SK-N-SH (cell line): ENCODE measurements around the gene WEE1. TPM values are rescaled to one million over a fixed set of nuclear protein-coding genes. Genes with fewer than 3 reads are reported as not detected.
A peak's percentile ranks its signal among the peaks of the same experiment; 100 is the strongest.

ENCODE experiments used
- CTCF ChIA-PET: fragments of 300-600, 350-600 bp; formaldehyde crosslinking; extraction: SDS; loops from one replicate; lab custom pipeline; 2021; lab: Yijun Ruan, JAX
- POLR2A ChIA-PET: fragments of 350-600 bp; sonication (Branson Sonifier 250); formaldehyde crosslinking; extraction: SDS; loops from one replicate; lab custom pipeline; 2020; ENCODE audit warnings: antibody characterized with exemption, inconsistent platforms; lab: Yijun Ruan, JAX
- DNase-seq: peaks from one replicate; pipeline ENCODE4 v3.0.0; 2012
- H2AFZ ChIP-seq: fragments of 200-600 bp; sonication (generic); 2 replicates; pipeline ENCODE4 v1.8.1; 2016; ENCODE audit warnings: antibody characterized with exemption, mild to moderate bottlenecking, low read depth
- H3F3A ChIP-seq: fragments of 200-600 bp; sonication (generic); replicated peaks from 2 replicates; pipeline ENCODE3; 2016; ENCODE audit warnings: antibody characterized with exemption, mild to moderate bottlenecking; ENCODE audit not compliant: insufficient read depth
- H3K27ac ChIP-seq, 2 experiments: fragments of 200-500 bp in 1 of 2; fragments of 200-600 bp in 1 of 2; sonication (Bioruptor generic) in 1 of 2; sonication (generic), shearing (Covaris generic) in 1 of 2; 2 replicates each; pipeline versions ENCODE4 v1.5.1 to v1.6.1; 2014 to 2016; ENCODE audit warnings: low read depth in 2 of 2, inconsistent platforms in 1 of 2, low read length in 1 of 2, mild to moderate bottlenecking in 1 of 2, mixed read lengths in 1 of 2
- H3K27me3 ChIP-seq: fragments of 200-600 bp; sonication (generic), shearing (Covaris generic); 2 replicates; pipeline ENCODE4 v1.6.1; 2016; ENCODE audit warnings: mixed run types; ENCODE audit not compliant: insufficient read depth
- H3K36me3 ChIP-seq, 2 experiments: fragments of 200-500 bp in 1 of 2; fragments of 200-600 bp in 1 of 2; sonication (Bioruptor generic) in 1 of 2; sonication (generic) in 1 of 2; replicated peaks in 1 of 2; 2 replicates each; pipeline versions ENCODE3 to v1.5.1; 2014 to 2016; ENCODE audit warnings: low read length in 1 of 2, mild to moderate bottlenecking in 1 of 2; ENCODE audit not compliant: insufficient read depth in 2 of 2, control insufficient read depth in 1 of 2
- H3K4me1 ChIP-seq, 2 experiments: fragments of 200-500 bp in 1 of 2; fragments of 200-600 bp in 1 of 2; sonication (Bioruptor generic) in 1 of 2; sonication (generic), shearing (Covaris generic) in 1 of 2; 2 replicates each; pipeline versions ENCODE4 v1.5.1 to v1.6.1; 2014 to 2016; ENCODE audit warnings: low read depth in 1 of 2, low read length in 1 of 2, mixed run types in 1 of 2; ENCODE audit not compliant: insufficient read depth in 2 of 2, control insufficient read depth in 1 of 2
- H3K4me2 ChIP-seq: fragments of 200-600 bp; sonication (generic), shearing (Covaris generic); 2 replicates; pipeline ENCODE4 v1.6.1; 2017; ENCODE audit warnings: mixed run types
- H3K4me3 ChIP-seq, 2 experiments: fragments of 200-500 bp in 1 of 2; fragments of 200-600 bp in 1 of 2; sonication (Bioruptor generic) in 1 of 2; sonication (generic), shearing (Covaris generic) in 1 of 2; 2 replicates each; pipeline versions ENCODE4 v1.5.1 to v1.8.1; 2014 to 2016; ENCODE audit warnings: low read depth in 2 of 2, inconsistent platforms in 1 of 2, low read length in 1 of 2, mild to moderate bottlenecking in 1 of 2, mixed read lengths in 1 of 2, moderate library complexity in 1 of 2
- H3K79me2 ChIP-seq: fragments of 200-600 bp; sonication (generic); 2 replicates; pipeline ENCODE4 v1.8.1; 2017; ENCODE audit warnings: mild to moderate bottlenecking; ENCODE audit not compliant: insufficient read depth
- H3K9ac ChIP-seq: fragments of 200-600 bp; sonication (generic); 2 replicates; pipeline ENCODE4 v1.6.1; 2017; ENCODE audit warnings: mixed run types
- H3K9me2 ChIP-seq: fragments of 200-600 bp; sonication (generic); 2 replicates; pipeline ENCODE4 v1.6.1; 2017; ENCODE audit warnings: mixed run types
- H3K9me3 ChIP-seq: fragments of 200-600 bp; sonication (generic); 2 replicates; pipeline ENCODE4 v1.6.1; 2017; ENCODE audit warnings: mixed run types, mild to moderate bottlenecking, moderate library complexity
- H4K20me1 ChIP-seq: fragments of 200-600 bp; sonication (generic); 2 replicates; pipeline ENCODE4 v1.6.1; 2017; ENCODE audit warnings: mild to moderate bottlenecking, mixed run types; ENCODE audit not compliant: insufficient read depth
- CHD2 ChIP-seq: fragments of 150-350 bp; IDR thresholded peaks from 2 replicates; pipeline ENCODE4 v1.6.1; 2018; ENCODE audit warnings: low read length; ENCODE audit not compliant: partially characterized antibody
- CTCF ChIP-seq: fragments of 200-600 bp; sonication (generic); IDR thresholded peaks from 2 replicates; pipeline ENCODE4 v1.6.1; 2017; ENCODE audit warnings: antibody characterized with exemption, mild to moderate bottlenecking, moderate library complexity
- ELF1 ChIP-seq: IDR thresholded peaks from 2 replicates; pipeline ENCODE4 v1.4.0; 2012
- FOSL2 ChIP-seq: IDR thresholded peaks from 2 replicates; pipeline ENCODE4 v1.4.0; 2012; ENCODE audit warnings: low read depth, mild to moderate bottlenecking, moderate library complexity, borderline replicate concordance
- FOXM1 ChIP-seq: IDR thresholded peaks from 2 replicates; pipeline ENCODE4 v1.4.0; 2012; ENCODE audit warnings: low read depth, mild to moderate bottlenecking
- GABPA ChIP-seq: IDR thresholded peaks from 2 replicates; pipeline ENCODE4 v1.4.0; 2012; ENCODE audit warnings: low read depth, mild to moderate bottlenecking
- GATA2 ChIP-seq: sonication (generic); formaldehyde crosslinking; IDR thresholded peaks from 2 replicates; pipeline ENCODE4 v1.5.0; 2020; ENCODE audit warnings: mild to moderate bottlenecking, missing genetic modification reagents
- IRF3 ChIP-seq: fragments of 150-350 bp; IDR thresholded peaks from 2 replicates; pipeline ENCODE4 v1.6.1; 2016; ENCODE audit warnings: mild to moderate bottlenecking, low read depth, low read length
- JUND ChIP-seq: IDR thresholded peaks from 2 replicates; pipeline ENCODE4 v1.4.0; 2012
- MAX ChIP-seq: IDR thresholded peaks from 2 replicates; pipeline ENCODE4 v1.4.0; 2012; ENCODE audit warnings: low read depth
- MEF2A ChIP-seq: IDR thresholded peaks from 2 replicates; pipeline ENCODE4 v1.4.0; 2012; ENCODE audit warnings: low read depth, borderline replicate concordance
- MXI1 ChIP-seq: IDR thresholded peaks from 2 replicates; pipeline ENCODE4 v1.6.1; 2012; ENCODE audit warnings: mild to moderate bottlenecking, low read depth, low read length, improper control_type of control experiment
- NFIC ChIP-seq: IDR thresholded peaks from 2 replicates; pipeline ENCODE4 v1.4.0; 2012; ENCODE audit warnings: borderline replicate concordance
- NRF1 ChIP-seq: IDR thresholded peaks from 2 replicates; pipeline ENCODE4 v1.6.1; 2012; ENCODE audit warnings: low read depth, mild to moderate bottlenecking, low read length
- POLR2AphosphoS5 ChIP-seq: IDR thresholded peaks from 2 replicates; pipeline ENCODE4 v1.6.1; 2012; ENCODE audit warnings: low read depth, low read length
- RAD21 ChIP-seq: IDR thresholded peaks from 2 replicates; pipeline ENCODE4 v1.6.1; 2012; ENCODE audit warnings: mild to moderate bottlenecking, low read length
- RCOR1 ChIP-seq: fragments of 150-350 bp; IDR thresholded peaks from 2 replicates; pipeline ENCODE4 v1.6.1; 2017; ENCODE audit warnings: antibody characterized with exemption, low read length
- RFX5 ChIP-seq: IDR thresholded peaks from 2 replicates; pipeline ENCODE4 v1.6.1; 2012; ENCODE audit warnings: mild to moderate bottlenecking, improper control_type of control experiment, low read length
- SIN3A ChIP-seq: IDR thresholded peaks from 2 replicates; pipeline ENCODE4 v1.6.1; 2012; ENCODE audit warnings: low read depth, mild to moderate bottlenecking, low read length, moderate library complexity, borderline replicate concordance
- SMC3 ChIP-seq: IDR thresholded peaks from 2 replicates; pipeline ENCODE4 v1.6.1; 2012; ENCODE audit warnings: low read depth, low read length, improper control_type of control experiment
- TCF12 ChIP-seq: IDR thresholded peaks from 2 replicates; pipeline ENCODE4 v1.4.0; 2012
- USF1 ChIP-seq: IDR thresholded peaks from 2 replicates; pipeline ENCODE4 v1.4.0; 2012; ENCODE audit warnings: low read depth, borderline replicate concordance
- YY1 ChIP-seq: IDR thresholded peaks from 2 replicates; pipeline ENCODE4 v1.4.0; 2012; ENCODE audit warnings: low read depth, mild to moderate bottlenecking
- ZBTB33 ChIP-seq: IDR thresholded peaks from 2 replicates; pipeline ENCODE4 v1.4.0; 2012; ENCODE audit warnings: low read depth, borderline replicate concordance
- WGBS: methylation state at CpG from one replicate; pipeline ENCODE4 v1.1.6; 2017; ENCODE audit warnings: low lambda C conversion rate; 5-methylcytosine and 5-hydroxymethylcytosine counted together
- polyA plus RNA-seq, 3 experiments: library from polyadenylated mRNA; depleted of rRNA; stranded (reverse); fragments of >200 nt; gene quantifications; 2 replicates each; pipeline ENCODE4 v1.2.3, GENCODE V29; 2012

WEE1 gene
- polyA plus RNA-seq, 1 of the 3 experiments (the other 2 are of a cell fraction) = 16.9 TPM

GRCh38 chr11:9601037-9601875 lies 27.8 kb downstream of the WEE1 start:
- 95% methylated on average over 7 of the region's 7 CpGs for WGBS
- ChIA-PET CTCF (interaction anchor here (0.6 to 1.8 kb wide), 3 partner anchors 12 to 1908 kb away, joined by 3 to 4 read pairs (median 3); no protein-coding TSS in a partner anchor), POLR2A (interaction anchor here (1.3 kb wide), 1 partner anchor 28 kb away, joined by 3 read pairs; the partner anchor contains the start of gene WEE1)
- no peak for DNase-seq
- no peaks in the 10 kb centered on the region for H4K20me1 ChIP-seq
- TF ChIP-seq MEF2A (no peak), IRF3 (no peak), TCF12 (no peak), MAX (no peak), SIN3A (no peak), POLR2AphosphoS5 (no peak), CHD2 (no peak)
- H3K9ac ChIP-seq = no peak overlapping the region
- peak overlapping the region in 1 of 2 experiments; percentile 20; a peak in 2 of 4 replicates for H3K27ac ChIP-seq
- H3F3A ChIP-seq = no peaks in the 10 kb centered on the region
- no peaks in the 10 kb centered on the region for H3K9me2 ChIP-seq
- no peaks in the 10 kb centered on the region for H3K79me2 ChIP-seq
- H3K4me2 ChIP-seq = no peak overlapping the region
- H3K36me3 ChIP-seq = no peaks in the 10 kb centered on the region
- peak overlapping the region; percentile 63; the same call in 1 of the 2 replicates for H2AFZ ChIP-seq
- H3K27me3 ChIP-seq = no peaks in the 10 kb centered on the region
- H3K9me3 ChIP-seq = no peaks in the 10 kb centered on the region
- H3K4me3 ChIP-seq = no peak overlapping the region
- peaks cover 4 to 6% of the 10 kb centered on the region in 2 experiments; a peak in 2 of 4 replicates for H3K4me1 ChIP-seq

- no peaks in the 10 kb centered on the region for H3F3A ChIP-seq
- no peaks in the 10 kb centered on the region for H3K27me3 ChIP-seq
- H2AFZ ChIP-seq = 0 out of 2 replicates have a peak overlapping the region, but pooled peaks have one; percentile 63
- H3K27ac ChIP-seq = no peak overlapping the region
- H3K9ac ChIP-seq = no peak overlapping the region
- no peak overlapping the region for H3K4me3 ChIP-seq
- H3K4me1 ChIP-seq = peaks cover 4 to 6% of the 10 kb centered on the region in 2 experiments; a peak in 2 of 4 replicates
- H3K4me2 ChIP-seq = no peak overlapping the region
- no peaks in the 10 kb centered on the region for H3K36me3 ChIP-seq
- WGBS = 83% methylated on average over 5 of the region's 5 CpGs
- no peaks in the 10 kb centered on the region for H3K9me2 ChIP-seq
- ChIA-PET CTCF (interaction anchor here (1.8 kb wide), 1 partner anchor 11 kb away, joined by 4 read pairs; no protein-coding TSS in a partner anchor), POLR2A (no interaction called here)
- H4K20me1 ChIP-seq = no peaks in the 10 kb centered on the region
- no peak for DNase-seq
- H3K9me3 ChIP-seq = no peaks in the 10 kb centered on the region
- H3K79me2 ChIP-seq = no peaks in the 10 kb centered on the region
- TF ChIP-seq SMC3 = no peak
- TF ChIP-seq FOSL2 = no peak
- no peak for TF ChIP-seq JUND
- no peak for TF ChIP-seq ELF1
- no peak for TF ChIP-seq NFIC
- TF ChIP-seq CTCF = no peak
- TF ChIP-seq GATA2 = no peak
- no peak for TF ChIP-seq YY1
- no peak for TF ChIP-seq USF1
- no peak for TF ChIP-seq RFX5
- TF ChIP-seq RAD21 = no peak
- TF ChIP-seq ZBTB33 = no peak
- no peak for TF ChIP-seq NRF1
- TF ChIP-seq GABPA = no peak
- TF ChIP-seq TCF12 = no peak
- TF ChIP-seq FOXM1 = no peak
- TF ChIP-seq RCOR1 = no peak
- no peak for TF ChIP-seq MXI1
- no peak for TF ChIP-seq POLR2AphosphoS5
These were observed 28.4 kb downstream of the WEE1 start for GRCh38 chr11:9601876-9602199.
